DOHH2 (cell line): Measurements from ENCODE around the gene WDFY3.

Source experiments
- EZH2phosphoT487 ChIP-seq: fragments of 200-600 bp; sonication (generic); IDR thresholded peaks from 2 replicates; pipeline ENCODE4 v1.6.1; 2017; ENCODE audit warnings: borderline replicate concordance, mild to moderate bottlenecking, antibody characterized with exemption, low read length, moderate library complexity, mixed read lengths
- TF ChIP-seq, protein P1 (sequence below): fragments of 200-600 bp; sonication (generic); IDR thresholded peaks from one replicate; pipeline ENCODE4 v1.5.1; 2014; ENCODE audit warnings: antibody characterized with exemption, mild to moderate bottlenecking, low read depth, low read length; ENCODE audit not compliant: poor library complexity, severe bottlenecking

DNA sequence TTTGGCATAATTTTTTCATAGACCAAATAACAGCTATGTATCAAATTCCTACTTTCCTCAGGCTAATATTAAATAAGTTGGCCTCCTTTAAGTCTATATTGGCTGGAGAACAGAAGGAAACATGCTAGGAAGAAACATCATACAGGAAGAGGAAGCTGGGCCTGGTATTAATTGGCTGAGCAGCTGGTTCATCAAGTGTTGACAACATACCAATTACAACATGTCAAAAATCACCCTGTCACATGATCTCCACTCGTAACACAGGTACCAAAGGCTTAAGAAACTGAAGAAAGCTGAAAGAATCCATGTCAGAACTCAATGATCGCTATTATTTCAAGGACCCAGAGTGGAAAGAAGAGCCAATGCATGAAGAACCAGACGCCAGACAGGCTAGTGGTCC lies 10.5 kb downstream of the WDFY3 start:
- TF ChIP-seq, protein P1, sequence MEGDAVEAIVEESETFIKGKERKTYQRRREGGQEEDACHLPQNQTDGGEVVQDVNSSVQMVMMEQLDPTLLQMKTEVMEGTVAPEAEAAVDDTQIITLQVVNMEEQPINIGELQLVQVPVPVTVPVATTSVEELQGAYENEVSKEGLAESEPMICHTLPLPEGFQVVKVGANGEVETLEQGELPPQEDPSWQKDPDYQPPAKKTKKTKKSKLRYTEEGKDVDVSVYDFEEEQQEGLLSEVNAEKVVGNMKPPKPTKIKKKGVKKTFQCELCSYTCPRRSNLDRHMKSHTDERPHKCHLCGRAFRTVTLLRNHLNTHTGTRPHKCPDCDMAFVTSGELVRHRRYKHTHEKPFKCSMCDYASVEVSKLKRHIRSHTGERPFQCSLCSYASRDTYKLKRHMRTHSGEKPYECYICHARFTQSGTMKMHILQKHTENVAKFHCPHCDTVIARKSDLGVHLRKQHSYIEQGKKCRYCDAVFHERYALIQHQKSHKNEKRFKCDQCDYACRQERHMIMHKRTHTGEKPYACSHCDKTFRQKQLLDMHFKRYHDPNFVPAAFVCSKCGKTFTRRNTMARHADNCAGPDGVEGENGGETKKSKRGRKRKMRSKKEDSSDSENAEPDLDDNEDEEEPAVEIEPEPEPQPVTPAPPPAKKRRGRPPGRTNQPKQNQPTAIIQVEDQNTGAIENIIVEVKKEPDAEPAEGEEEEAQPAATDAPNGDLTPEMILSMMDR: no peak
- no peak for TF ChIP-seq EZH2phosphoT487
